ENCODE results near the gene MYO1C. TPM values are rescaled to one million over a fixed set of nuclear protein-coding genes. Genes with fewer than 3 reads are reported as not detected.
"Not testable (repeated sequence)": the region's sequence is repeated elsewhere in the genome, so short reads cannot be mapped to it uniquely, and the experiment has no call there.

MYO1C gene
- total RNA-seq, 1 experiment from 2014 or later, result 171 TPM

DNA sequence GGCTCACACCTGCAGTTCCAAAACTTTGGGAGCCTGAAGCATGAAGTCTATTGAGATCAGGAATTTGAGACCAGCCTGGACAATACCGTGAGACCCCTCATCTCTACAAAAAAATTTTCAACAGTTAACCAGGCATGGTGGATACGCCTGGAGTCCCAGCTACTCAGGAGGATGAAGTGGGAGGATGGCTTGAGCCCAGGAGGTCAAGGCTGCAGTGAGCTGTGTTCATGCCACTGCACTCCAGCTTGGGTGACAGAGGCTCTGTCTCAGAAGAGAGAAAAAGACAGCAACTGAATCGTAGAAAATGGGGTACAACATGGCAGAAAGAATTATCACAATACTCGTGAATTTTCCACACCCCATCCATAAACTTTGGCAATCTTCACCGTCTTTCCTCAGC is 39.6 kb downstream of the MYO1C start:
- no TSS peak for BruUV-seq (replicated peaks)
- intact Hi-C loops (cut with micrococcal nuclease; ENCODE audit: unreplicated experiment), result loop anchor here (10.0 kb wide), 1 partner anchor 172 kb away; the partner anchor contains the start of gene SLC43A2
- H3K9me3 Mint-ChIP-seq (ENCODE audit: unreplicated experiment), result no peaks in the 10 kb centered on the region
- H3K27ac Mint-ChIP-seq (ENCODE audit: unreplicated experiment), result no peak overlapping the region
- DNase-seq, result no peak
- CTCF ChIA-PET, result interaction anchor here (4.1 kb wide), 1 partner anchor 63 kb away, joined by 17 read pairs; the partner anchor contains the start of gene INPP5K
- TF ChIP-seq CTCF (IDR thresholded peaks at IDR 0.05; ENCODE audit: insufficient read depth in 1 of 2, low read depth in 1 of 2, low read length in 1 of 2, severe bottlenecking in 1 of 2, unreplicated experiment in 1 of 2), result no peak
- POLR2A ChIA-PET, result no interaction called here
- Histone ChIP-seq H3K9me3 (no peaks in the 10 kb centered on the region), H3K4me1 (peaks cover 19% of the 10 kb centered on the region), H3K4me3 (ENCODE audit: low read depth, low read length) (no peak overlapping the region), H3K36me3 (ENCODE audit: control insufficient read depth, insufficient read depth, low read length) (no peaks in the 10 kb centered on the region; the same call in 1 of the 2 replicates), H3K27me3 (replicated peaks; ENCODE audit: control insufficient read depth, insufficient read depth, low read length) (no peaks in the 10 kb centered on the region)
- peaks cover 24% of the 10 kb centered on the region for H3K4me1 Mint-ChIP-seq (ENCODE audit: low read depth, unreplicated experiment)
- peaks cover 88% of the 10 kb centered on the region for H3K36me3 Mint-ChIP-seq (ENCODE audit: insufficient read depth, unreplicated experiment)
- H3K27me3 Mint-ChIP-seq (ENCODE audit: insufficient read depth, unreplicated experiment), result no peaks in the 10 kb centered on the region
- H3K4me3 Mint-ChIP-seq (ENCODE audit: unreplicated experiment), result no peak overlapping the region

GRCh38 chr17:1450261-1450660 is 42.2 kb downstream of the MYO1C start:
- H3K4me3 ChIP-seq (ENCODE audit: low read depth, low read length); POLR2A ChIA-PET; H3K36me3 ChIP-seq (ENCODE audit: control insufficient read depth, insufficient read depth, low read length); H3K27me3 Mint-ChIP-seq (ENCODE audit: insufficient read depth, unreplicated experiment); H3K4me3 Mint-ChIP-seq (ENCODE audit: unreplicated experiment); H3K9me3 ChIP-seq; CTCF ChIA-PET; DNase-seq; H3K27me3 ChIP-seq (replicated peaks; ENCODE audit: control insufficient read depth, insufficient read depth, low read length); H3K9me3 Mint-ChIP-seq (ENCODE audit: unreplicated experiment); BruUV-seq (replicated peaks): not testable (repeated sequence)
- Mint-ChIP-seq H3K4me1 (ENCODE audit: low read depth, unreplicated experiment) (peaks cover 11% of the 10 kb centered on the region), H3K27ac (ENCODE audit: unreplicated experiment) (peak overlapping the region; percentile 67), H3K36me3 (ENCODE audit: insufficient read depth, unreplicated experiment) (peaks cover 86% of the 10 kb centered on the region)
- H3K4me1 ChIP-seq, result peaks cover 15% of the 10 kb centered on the region
- intact Hi-C loops (cut with micrococcal nuclease; ENCODE audit: unreplicated experiment), result loop anchor here (10.0 kb wide), 1 partner anchor 175 kb away; the partner anchor contains the start of gene SLC43A2

- H3K4me1 ChIP-seq, result peaks cover 15% of the 10 kb centered on the region
- CTCF ChIA-PET, result no interaction called here
- no peak for DNase-seq
- Mint-ChIP-seq H3K27me3 (ENCODE audit: insufficient read depth, unreplicated experiment) (no peaks in the 10 kb centered on the region), H3K27ac (ENCODE audit: unreplicated experiment) (peak overlapping the region; percentile 67), H3K9me3 (ENCODE audit: unreplicated experiment) (no peaks in the 10 kb centered on the region), H3K4me1 (ENCODE audit: low read depth, unreplicated experiment) (peaks cover 11% of the 10 kb centered on the region), H3K36me3 (ENCODE audit: insufficient read depth, unreplicated experiment) (peaks cover 79% of the 10 kb centered on the region), H3K4me3 (ENCODE audit: unreplicated experiment) (no peak overlapping the region)
- BruUV-seq (replicated peaks), result no TSS peak
- TF ChIP-seq CTCF (IDR thresholded peaks at IDR 0.05; ENCODE audit: insufficient read depth in 1 of 2, low read depth in 1 of 2, low read length in 1 of 2, severe bottlenecking in 1 of 2, unreplicated experiment in 1 of 2), result no peak
- H3K36me3 ChIP-seq (ENCODE audit: control insufficient read depth, insufficient read depth, low read length), result no peaks in the 10 kb centered on the region; the same call in 1 of the 2 replicates
- no peaks in the 10 kb centered on the region for H3K27me3 ChIP-seq (replicated peaks; ENCODE audit: control insufficient read depth, insufficient read depth, low read length)
- intact Hi-C loops (cut with micrococcal nuclease; ENCODE audit: unreplicated experiment), result no loop called here
- H3K9me3 ChIP-seq, result no peaks in the 10 kb centered on the region
- POLR2A ChIA-PET, result no interaction called here
- H3K4me3 ChIP-seq (ENCODE audit: low read depth, low read length), result no peak overlapping the region
Observed at GRCh38 chr17:1449412-1449967, 43.0 kb downstream of the MYO1C start.
